Right renal pelvis (tissue), 4 donors: ENCODE data around the gene PMAIP1. TPM values are rescaled to one million over a fixed set of nuclear protein-coding genes. Genes with fewer than 3 reads are reported as not detected.
"Not testable (repeated sequence)": the region's sequence is repeated elsewhere in the genome, so short reads cannot be mapped to it uniquely, and the experiment has no call there.

ENCODE experiments used
- DNase-seq, 4 donors: peaks; one replicate each; pipeline ENCODE4 v3.0.0-alpha.2; 2013; ENCODE audit warnings: low read depth in 4 of 4, low spot score in 3 of 4, missing footprints in 1 of 4
- polyA plus RNA-seq, 4 donors: library from polyadenylated mRNA; unstranded; fragments of 120-200 nt; gene quantifications; one replicate each; pipeline ENCODE4 v1.2.1, GENCODE V29; 2013; ENCODE audit not compliant: insufficient read length in 4 of 4

PMAIP1 gene
- polyA plus RNA-seq, 4 donors, result 3.4 to 4.4 (median 4.1) TPM

GRCh38 chr18:59881728-59882656 is 17.8 kb upstream of the PMAIP1 start:
- no peak for DNase-seq

DNA sequence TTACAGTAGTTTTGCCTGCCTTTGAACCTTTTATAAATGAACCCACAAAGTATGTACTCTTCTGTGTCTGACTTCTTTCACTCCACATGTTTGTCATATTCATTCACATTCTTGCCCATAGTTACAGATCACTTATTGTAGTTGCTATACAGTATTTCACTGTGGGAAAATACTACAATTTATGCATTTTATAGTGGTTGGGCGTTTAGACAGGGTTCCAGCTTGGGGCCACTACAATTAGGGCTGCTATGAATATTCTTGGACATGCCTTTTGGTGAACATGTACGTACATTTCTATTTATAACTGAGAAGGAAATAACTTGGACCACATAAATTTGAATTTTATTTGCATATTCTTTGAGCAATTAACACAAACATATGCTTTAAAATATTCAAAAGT is 15.4 kb upstream of the PMAIP1 start:
- DNase-seq, result no peak

- DNase-seq, result no peak
These were observed 14.1 kb upstream of the PMAIP1 start for GRCh38 chr18:59885579-59886163.

- DNase-seq, result not testable (repeated sequence)
These were observed 13.4 kb upstream of the PMAIP1 start for GRCh38 chr18:59886399-59886798.

DNA sequence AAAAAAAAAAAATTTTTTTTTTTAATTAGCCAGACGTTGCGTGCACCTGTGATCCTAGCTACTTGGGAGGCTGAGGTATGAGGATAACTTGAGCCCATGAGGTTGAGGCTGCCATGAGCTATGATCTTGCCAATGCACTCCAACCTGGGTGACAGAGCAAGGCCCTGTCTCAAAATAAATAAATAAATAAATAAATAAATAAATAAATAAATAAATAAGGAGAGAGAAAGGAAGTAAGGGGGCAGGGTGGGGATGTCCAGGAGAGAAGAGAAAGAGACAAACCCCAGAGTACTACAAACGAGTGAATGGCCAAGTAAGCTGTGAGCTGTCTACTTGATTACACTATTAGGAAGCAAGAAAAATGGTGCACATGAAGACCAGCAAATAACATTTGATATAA is 7.7 kb upstream of the PMAIP1 start:
- DNase-seq, result no peak

DNA sequence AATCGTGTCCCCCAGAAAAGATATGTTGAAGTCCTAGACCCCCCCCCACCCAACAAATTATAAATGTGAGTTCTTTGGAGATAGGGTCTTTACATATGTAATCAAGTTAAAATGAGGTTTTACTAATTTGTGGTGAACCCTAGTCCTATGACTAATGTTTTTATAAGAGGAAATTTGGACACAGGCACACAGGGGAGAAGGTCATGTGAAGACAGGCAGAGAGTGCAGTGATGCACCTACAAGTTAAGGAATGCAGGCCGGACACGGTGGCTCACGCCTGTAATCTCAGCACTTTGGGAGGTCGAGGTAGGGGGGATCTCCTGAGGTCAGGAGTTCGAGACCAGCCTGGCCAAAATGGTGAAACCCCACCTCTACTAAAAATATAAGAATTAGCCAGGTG is 5.8 kb upstream of the PMAIP1 start:
- DNase-seq, result no peak

DNA sequence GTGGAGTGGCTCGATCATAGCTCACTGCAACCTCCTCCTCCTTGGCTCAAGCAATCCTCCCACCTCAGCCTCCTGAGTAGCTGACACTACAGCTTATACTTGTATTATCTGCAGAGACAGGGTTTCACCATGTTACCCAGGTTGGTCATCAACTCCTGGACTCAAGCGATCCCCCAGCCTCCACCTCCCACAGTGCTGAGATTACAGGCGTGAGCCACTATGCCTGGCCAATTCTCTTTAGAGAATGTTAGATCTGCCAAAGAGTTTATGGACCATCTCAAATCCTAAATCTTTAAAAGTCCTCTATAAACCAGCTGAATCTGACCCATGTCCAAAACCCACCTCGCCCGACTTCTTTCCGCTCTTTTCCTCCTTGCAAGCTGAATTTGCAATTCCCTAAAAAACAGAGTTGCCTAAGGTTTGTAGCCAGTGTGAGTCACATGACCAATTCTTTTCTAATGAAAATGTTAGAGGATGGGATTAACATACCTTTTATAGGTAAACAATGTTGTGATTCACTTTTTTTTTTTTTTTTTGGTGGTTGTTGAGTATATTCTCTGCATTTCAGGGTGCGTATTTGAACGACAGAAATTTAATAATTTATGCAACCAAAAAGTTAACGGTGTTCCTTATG is 2.4 kb upstream of the PMAIP1 start:
- no peak for DNase-seq

- no peak for DNase-seq
These were observed 1.7 kb upstream of the PMAIP1 start for GRCh38 chr18:59898093-59898492.

- DNase-seq, result no peak
These were observed 1.0 kb upstream of the PMAIP1 start for GRCh38 chr18:59898609-59899297.

DNA sequence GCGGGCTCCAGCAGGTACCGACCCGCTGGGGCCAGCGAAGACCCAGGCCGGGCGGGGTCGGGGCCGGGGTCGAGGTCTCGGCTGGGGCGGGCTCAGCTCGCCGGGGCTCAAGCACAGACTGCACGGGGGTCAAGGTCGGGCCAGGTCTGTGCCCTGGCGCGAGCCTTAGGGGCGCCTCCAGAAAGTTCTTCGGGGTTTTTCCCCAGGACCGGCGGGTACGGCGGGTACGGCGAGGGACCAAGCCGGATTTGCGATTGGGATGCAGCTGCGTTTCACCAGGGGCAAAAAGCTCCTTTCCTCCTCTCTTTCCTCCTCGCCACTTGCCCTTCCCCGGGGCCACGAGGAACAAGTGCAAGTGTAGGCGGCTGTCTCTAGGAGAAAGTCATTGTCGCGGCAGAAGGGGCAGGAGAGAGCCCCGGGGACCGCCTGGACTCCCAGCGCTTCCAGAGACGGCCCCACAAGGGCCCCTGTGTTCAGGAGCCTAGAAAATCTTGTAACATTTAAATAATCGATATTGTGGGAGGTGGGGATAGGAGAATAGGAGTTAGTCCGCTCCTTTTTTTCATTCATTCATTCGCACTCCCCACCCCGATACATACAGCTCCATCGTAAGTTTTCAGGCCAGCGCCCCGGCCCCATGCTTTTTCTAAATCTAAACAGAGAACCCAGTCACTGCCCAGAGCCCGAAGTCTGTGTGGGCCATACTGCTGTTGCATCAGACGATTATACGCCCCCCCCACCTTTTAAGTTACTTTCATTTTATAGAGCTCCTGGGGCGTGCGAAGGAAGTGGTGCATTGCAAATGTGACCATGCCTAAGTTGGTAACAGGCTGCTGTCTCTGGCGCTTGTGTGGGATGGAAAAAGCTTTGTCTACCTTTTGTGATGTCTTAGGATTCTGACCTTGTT is 679 bp downstream of the PMAIP1 start:
- no peak for DNase-seq

DNA sequence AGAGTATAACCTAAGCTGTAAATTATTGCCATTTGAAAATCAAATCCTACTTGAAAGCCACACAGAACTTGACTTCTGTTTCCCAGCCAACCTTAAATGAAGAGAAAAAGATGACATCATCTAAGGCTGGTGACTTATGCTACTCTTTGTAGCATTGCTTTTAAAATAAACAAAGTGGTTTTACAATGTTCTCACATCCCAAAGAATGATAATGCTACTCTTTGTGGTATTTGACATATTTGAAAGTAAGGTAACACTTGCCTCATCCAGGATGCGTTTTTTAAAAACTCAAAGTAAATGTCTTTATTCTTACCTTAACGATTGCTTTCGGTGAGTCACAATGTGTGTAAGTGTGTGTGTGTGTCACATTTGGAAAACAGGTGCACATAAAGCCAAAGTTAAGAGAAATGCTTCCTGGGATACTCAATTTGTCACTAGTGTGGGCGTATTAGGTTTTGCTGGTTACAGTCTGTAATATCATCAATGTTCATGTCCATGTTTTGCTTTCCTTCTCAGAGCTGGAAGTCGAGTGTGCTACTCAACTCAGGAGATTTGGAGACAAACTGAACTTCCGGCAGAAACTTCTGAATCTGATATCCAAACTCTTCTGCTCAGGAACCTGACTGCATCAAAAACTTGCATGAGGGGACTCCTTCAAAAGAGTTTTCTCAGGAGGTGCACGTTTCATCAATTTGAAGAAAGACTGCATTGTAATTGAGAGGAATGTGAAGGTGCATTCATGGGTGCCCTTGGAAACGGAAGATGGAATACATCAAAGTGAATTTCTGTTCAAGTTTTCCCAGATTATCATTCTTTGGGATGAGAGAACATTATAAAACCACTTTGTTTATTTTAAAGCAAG is 2.6 kb downstream of the PMAIP1 start:
- DNase-seq, result no peak

GRCh38 chr18:59902993-59903610 is 3.3 kb downstream of the PMAIP1 start:
- DNase-seq, result no peak

- no peak for DNase-seq
These were observed 4.3 kb downstream of the PMAIP1 start for GRCh38 chr18:59904011-59904601.

- no peak for DNase-seq
These were observed 5.9 kb downstream of the PMAIP1 start for GRCh38 chr18:59905686-59906091.

GRCh38 chr18:59906203-59906602 is 6.4 kb downstream of the PMAIP1 start:
- DNase-seq, result no peak

- DNase-seq, result no peak
These were observed 7.4 kb downstream of the PMAIP1 start for GRCh38 chr18:59907172-59907571.

DNA sequence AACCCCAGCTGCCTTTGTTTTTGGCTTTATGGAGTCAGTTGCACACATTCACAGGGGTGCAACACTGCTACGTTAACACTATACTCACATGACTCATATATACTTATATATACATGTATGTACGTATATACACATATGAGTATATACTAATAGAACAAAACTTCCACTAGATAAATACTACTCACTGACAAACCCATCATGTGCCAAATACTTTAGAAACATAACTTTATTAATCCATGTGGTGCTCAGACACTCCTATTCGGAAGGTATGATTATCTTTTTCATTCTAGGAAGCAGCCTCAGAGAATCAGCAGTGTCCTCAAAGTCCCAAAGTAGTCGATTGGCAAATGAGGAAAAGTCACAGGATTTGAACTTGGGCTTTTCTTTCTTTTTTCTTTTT is 7.9 kb downstream of the PMAIP1 start:
- no peak for DNase-seq

DNA sequence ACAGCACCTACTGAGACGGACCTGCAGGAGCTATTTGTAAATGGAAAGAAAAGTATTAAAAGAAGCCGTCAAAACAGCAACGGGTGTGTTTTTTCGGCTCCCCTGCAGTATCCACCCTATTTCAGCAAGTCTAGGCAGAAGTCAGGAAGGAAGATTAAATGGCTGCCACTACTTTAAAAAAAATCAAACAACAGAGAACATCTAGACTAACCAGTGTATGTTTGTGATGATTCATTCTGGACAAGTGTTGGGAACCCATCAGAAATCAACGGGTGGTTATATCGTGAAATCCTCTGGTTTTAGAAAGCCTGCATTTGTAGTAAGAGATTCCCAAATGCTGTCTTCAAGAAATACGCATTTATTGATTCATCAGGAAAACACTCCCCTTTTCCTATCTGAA is 9.0 kb downstream of the PMAIP1 start:
- DNase-seq, result no peak
